NK-92 treated with Interleukin-12 subunit alpha and Interleukin-12 subunit beta, amount 100 ng/mL, for 24 hours (cell line): ENCODE results near the gene MAML2.

Experiments
- DNase-seq: peaks from one replicate; lab custom pipeline; 2025; lab: John Stamatoyannopoulos, UW

Gene MAML2

DNA sequence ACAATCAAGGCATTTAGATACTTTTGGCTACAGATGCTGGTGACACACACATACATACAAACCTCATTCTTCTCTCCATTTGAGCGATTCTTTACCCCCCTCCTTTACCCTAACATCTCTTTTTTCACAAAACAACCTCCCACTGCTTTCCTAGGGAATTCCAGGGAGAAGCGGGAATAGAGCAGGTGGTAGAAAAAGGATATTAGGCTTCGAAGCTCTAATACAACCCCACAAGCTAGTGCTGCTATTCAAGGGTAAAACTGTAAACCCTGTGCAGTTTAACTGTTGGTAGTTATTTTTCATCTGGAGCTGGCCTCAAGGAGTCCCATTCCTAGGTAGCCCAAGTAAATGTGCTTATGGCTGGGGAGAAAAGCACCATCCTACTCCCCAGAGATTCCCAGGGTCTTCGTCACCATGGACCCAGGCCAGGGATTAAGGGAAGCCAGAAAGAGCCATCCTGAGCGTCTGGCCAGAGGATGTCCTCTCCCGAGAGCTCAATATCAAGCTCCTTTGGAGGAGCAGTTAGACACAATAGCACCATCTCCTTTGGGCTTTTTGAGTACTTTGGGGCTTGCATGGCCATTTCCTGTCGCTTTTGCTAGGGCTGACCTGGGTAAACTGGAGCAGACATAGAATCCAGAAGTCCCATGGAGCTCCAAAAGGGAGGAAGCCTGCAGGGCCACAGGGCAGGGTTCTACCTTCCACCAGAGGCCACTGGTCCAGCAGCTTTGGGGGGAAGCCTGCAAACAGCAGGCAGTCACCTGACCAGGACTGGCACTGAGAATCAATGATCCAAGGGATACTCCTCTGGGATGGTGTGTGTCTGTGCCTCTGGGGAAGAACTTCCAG, 3.1 kb downstream of the MAML2 start:
- DNase-seq, result no peak

DNA sequence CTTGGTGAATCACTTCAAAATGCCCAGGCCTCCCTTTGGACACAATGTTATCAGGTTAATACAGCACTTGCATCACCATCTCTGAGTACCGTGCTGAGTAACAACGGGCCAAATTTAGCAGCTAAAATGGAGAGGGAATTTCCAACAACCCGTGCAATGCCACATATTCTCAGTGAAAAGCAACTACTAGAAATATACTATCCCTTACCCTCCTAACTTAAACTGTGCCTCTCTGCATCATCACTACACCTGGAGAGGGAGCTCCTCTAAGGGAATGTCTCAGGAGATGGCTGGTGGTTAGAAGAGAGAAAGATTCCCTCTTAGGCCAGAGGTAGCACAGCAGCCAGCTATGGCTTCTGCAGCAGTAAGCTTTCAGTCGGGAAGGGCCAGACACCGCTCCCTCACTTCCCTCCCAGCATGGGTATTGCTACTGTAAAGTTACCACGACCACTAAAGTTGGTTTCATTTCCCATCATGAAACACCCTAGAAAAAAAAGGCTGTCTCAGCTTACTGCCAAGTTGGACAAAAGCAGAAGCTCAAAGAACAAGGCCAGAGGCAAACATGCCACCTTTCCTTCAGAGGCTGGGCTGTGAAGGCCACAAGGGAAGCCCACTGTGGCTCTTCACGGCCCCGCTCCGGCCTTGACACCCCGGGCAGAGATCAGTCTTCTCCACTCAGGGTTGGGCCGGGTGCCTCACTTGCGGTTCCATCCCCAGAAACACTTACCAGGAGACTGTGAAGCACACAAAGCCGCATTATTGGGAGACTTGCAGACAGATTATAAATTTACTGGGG, 3.9 kb downstream of the MAML2 start:
- DNase-seq, result peak; percentile 28

DNA sequence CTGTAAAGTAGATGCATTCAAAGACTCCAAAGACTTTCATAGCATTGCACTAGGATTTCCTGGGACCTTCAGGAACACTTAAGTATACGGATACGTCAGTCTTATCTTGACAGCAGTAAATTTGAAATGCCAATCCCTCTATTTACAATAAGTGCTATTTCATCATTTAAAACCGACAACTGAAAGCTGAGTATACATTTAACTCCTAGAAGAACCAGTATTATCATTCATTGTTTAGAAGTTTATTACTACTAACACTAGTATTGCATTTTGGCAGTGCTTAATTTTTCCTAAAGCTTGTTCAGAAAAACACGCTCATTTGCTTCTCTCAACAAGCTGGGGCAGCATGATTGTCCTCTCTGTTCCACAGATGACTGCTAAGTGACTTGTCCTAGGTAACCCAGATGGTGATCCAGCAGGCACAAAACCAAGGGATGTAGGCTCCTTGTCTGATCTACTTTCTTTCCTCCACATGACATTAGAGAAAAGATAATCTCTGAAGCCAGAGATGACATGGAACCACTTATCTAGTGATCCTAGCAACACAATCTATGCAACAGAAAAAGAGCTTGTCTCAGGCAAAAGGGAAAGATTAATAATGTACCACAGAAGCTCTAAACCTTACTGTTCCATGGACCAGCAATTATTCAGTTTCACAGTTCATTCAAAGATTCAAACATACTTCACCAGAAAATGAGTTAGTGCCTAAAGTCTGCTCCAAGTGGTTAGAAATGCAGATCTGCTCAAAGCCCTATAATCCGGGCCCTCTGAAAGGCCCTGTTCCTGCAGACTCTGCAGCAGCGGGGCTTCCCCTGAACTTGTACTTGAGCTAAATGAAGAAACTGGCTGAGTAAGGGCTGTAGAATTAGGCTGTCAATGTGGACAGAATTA, 5.2 kb downstream of the MAML2 start:
- no peak for DNase-seq

DNA sequence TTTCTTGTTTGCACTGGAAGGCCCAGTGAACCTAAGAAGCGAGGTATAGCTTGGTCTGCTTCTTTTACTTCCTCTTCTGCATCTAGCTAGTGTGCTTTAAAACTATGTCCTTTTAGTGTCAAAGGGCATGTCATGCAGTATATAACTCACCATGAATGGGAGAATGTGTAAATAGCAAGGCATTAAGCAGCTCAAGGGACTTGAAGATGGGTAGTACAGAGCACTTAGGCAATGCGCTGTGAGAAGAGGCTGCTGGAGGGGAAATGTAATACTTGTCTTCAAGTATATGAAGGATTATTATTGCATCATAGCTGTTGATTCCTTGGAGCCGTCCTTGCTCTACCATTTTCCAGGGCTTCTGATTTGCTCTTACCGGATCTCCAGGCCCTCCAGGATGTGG, 7.6 kb downstream of the MAML2 start:
- DNase-seq, result no peak

DNA sequence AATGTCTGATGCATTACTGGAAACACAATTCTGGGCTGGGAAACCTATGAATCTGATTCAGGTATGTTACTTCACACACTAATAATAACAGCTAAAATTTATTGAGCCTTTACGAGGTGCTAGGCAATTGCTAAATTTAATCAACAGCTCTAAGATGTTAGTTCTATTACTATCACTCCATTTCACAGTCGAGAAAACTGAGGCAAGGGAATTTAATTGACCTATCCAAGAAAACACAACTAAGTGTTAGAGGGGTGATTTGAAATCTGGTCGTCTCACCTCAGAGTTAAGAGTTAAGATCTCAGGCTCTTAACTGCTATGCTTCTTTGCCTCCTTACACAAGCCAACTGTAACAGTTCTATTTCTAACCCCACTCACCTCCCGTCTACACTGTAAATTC, 8.8 kb downstream of the MAML2 start:
- DNase-seq, result no peak

DNA sequence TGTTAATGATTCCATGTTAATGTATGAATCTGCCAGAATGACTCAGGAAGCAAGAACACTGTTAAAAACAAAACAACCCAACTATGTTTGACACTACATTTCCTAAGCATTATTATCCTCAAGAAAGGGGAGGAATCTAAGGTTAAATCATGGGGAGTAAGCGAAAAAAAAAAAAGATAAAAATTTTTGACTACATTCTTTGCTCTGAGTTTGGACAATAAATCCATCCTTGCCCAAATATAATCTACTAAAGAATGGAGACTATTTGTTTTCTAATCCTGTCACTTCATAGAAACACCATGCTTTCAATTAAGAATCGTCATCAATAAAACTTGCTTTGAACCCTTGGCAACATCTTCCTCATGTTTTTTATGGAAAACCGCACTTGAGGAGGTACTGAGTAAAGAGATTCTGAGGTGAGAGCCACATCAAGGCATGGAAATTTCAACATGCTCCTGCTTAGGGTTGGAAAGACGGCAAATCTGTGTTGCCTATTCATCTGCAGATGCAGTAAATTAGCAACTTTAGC, 9.7 kb downstream of the MAML2 start:
- no peak for DNase-seq

DNA sequence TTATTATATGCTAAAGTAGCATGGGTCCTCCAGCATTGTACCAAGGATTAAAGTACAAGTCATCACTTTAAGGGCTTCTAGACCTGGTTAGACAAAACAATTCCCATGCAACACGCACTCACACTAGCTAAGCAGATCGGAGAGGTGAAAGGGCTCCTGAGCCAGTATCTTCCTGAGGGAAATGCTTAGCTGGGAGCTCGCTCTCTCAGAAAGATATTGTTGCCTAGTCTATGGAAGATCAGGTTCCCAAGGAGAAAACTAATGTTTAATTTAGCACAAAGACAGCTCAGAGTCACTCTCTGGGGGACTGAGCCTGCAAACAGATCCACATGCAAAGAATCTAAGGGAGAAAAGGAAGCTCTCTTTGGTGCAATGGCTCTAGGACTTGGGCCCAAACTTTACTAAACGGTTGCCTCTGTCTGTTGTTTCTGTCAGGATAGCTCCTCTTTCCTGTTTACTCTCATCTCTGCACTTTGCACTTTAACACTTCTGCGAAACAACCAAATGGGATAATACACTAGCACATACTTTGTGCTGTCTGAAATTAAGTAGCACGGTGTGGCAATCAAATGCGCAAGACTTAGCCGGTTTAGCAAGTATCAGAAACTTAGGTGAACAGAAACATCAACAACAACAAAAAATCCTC, 10.7 kb downstream of the MAML2 start:
- no peak for DNase-seq

DNA sequence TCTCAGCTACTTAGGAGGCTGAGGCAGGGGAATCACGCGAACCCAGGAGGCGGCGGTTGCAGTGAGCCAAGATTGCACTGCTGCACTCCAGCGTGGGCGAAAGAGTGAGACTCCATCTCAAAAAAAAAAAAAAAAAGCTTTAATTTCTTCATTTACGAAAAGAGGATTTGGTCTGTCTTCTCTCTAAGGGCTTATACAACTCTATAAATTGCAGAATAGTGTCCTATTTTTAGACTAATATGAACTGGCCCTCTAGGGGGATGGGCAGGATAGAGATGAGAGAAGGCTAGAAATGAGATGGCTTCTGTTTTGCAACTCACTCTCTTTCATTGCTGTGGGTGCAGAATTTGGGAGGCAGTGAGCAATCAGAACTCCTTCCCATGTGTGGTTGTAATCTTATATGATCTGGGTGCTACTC, 11.3 kb downstream of the MAML2 start:
- DNase-seq, result no peak

DNA sequence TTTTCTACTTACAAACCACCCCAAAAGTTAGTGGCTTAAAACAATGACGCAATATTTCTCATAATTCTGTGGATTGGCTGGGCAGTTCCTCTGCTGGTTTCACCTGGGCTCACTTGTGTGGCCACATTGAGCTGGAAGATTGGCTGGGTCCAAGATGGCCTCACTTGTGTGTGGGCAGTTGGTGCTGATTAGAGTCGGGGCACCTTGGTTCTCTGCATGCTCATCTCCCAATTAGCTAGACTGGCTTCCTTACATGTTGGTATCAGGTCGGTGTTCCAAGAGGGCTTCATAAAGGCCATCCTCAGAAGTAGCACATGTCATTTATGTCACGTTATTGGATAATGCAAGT, 12.5 kb downstream of the MAML2 start:
- DNase-seq, result no peak

DNA sequence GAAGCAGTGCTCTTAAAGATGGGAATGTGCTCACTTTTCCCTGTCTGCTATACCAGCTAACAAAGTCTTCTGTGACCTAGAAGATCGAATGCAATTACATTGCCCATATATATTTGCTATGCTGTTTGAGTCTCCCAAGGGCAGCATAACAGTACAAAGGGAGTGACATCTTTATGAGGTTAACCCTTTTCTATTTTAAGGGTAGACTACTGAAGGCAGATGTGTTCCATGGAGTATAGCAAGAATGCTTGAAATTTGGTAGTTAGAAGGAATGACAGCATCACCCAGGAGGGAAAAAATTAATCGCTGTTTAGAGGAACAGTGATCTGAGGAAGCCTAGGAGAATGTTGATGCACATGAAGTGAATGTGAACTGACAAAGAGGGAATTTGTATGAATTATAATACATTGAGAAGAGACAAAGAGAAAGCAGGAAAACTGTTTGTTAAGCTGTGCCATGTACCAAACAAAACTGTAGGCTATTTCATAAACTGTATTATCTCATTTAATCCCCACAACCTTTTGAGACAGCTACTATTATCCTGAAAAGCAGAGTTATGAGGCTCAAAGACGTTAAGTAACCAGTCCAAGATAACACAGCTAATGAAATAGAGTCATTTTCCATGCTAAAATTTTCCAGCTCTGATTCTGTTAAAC, 13.0 kb downstream of the MAML2 start:
- DNase-seq, result no peak

DNA sequence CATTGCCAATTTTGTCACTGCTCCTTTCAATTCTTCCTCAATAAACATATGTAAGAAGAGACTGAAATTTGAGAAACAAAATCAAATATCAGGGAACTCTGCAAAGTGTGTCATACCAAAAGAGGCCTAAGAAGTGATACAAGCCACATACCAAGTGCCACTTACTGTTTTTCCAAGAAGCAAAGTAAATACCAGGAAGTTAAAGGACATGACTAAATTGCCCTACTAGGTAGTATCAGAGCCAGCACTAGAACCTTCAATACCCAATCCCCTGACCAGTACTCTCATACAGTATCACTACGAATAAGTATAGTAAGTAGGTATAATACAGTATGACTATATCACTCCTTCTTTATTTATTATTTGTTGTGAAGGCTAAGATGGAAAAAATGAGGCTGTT, 13.6 kb downstream of the MAML2 start:
- no peak for DNase-seq

GRCh38 chr11:96328395-96329010, 14.5 kb downstream of the MAML2 start:
- DNase-seq, result no peak

GRCh38 chr11:96326959-96327358, 16.0 kb downstream of the MAML2 start:
- no peak for DNase-seq

DNA sequence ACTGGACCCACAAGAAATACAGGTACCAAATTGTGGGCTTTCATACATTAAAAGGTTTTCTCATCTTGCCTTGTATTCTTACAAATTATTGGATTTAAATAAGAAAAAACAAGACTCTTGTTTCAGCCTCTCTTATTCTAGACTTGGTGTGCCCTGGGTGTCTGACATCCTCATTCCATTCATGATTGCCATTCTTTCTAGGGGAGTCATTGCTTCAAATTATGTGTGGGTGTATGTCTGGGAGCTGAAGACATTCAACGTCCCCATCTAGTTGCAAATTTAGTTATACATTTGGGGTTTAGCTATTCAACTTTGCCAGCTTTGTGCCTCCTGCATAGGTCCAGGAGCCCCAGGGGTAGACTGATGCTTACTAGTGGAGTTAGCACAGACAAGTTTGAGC, 18.1 kb downstream of the MAML2 start:
- DNase-seq, result no peak

- no peak for DNase-seq
Observed at GRCh38 chr11:96323642-96323985, 19.4 kb downstream of the MAML2 start.

GRCh38 chr11:96322775-96323641, 20.0 kb downstream of the MAML2 start:
- no peak for DNase-seq

- no peak for DNase-seq
Observed at GRCh38 chr11:96321091-96321490, 21.9 kb downstream of the MAML2 start.

GRCh38 chr11:96319898-96320656, 22.9 kb downstream of the MAML2 start:
- DNase-seq, result no peak

- no peak for DNase-seq
Observed at GRCh38 chr11:96318850-96319249, 24.1 kb downstream of the MAML2 start.
